GM18499 (cell line): ENCODE measurements around the gene EFCAB8.
"Not testable (repeated sequence)": the region's sequence is repeated elsewhere in the genome, so short reads cannot be mapped to it uniquely, and the experiment has no call there.

Source experiments
- ATAC-seq: cut with Tn5 transposase; IDR thresholded peaks from one replicate; pipeline ENCODE4 v1.9.1; 2021; ENCODE audit warnings: moderate number of reproducible peaks; ENCODE audit not compliant: insufficient read depth, unreplicated experiment

EFCAB8 gene

GRCh38 chr20:32967961-32968457, 109.3 kb downstream of the EFCAB8 start:
- ATAC-seq = no peak

GRCh38 chr20:32968478-32969241, 109.9 kb downstream of the EFCAB8 start:
- no peak for ATAC-seq

GRCh38 chr20:32969356-32970114, 110.8 kb downstream of the EFCAB8 start:
- no peak for ATAC-seq

- no peak for ATAC-seq
These were observed 111.6 kb downstream of the EFCAB8 start for GRCh38 chr20:32970115-32970972.

GRCh38 chr20:32970973-32971300, 112.2 kb downstream of the EFCAB8 start:
- no peak for ATAC-seq

- ATAC-seq = no peak
These were observed 113.0 kb downstream of the EFCAB8 start for GRCh38 chr20:32971703-32972161.

GRCh38 chr20:32972181-32973076, 113.7 kb downstream of the EFCAB8 start:
- ATAC-seq = no peak

GRCh38 chr20:32973077-32973717, 114.5 kb downstream of the EFCAB8 start:
- ATAC-seq = no peak

GRCh38 chr20:32974204-32975064, 115.7 kb downstream of the EFCAB8 start:
- not testable (repeated sequence) for ATAC-seq

- not testable (repeated sequence) for ATAC-seq
These were observed 116.4 kb downstream of the EFCAB8 start for GRCh38 chr20:32975121-32975520.

GRCh38 chr20:32975698-32976674, 117.3 kb downstream of the EFCAB8 start:
- no peak for ATAC-seq

- ATAC-seq = no peak
These were observed 118.0 kb downstream of the EFCAB8 start for GRCh38 chr20:32976746-32977145.

GRCh38 chr20:32977281-32978008, 118.7 kb downstream of the EFCAB8 start:
- no peak for ATAC-seq

GRCh38 chr20:32978009-32978335, 119.2 kb downstream of the EFCAB8 start:
- ATAC-seq = no peak

- ATAC-seq = no peak
These were observed 120.7 kb downstream of the EFCAB8 start for GRCh38 chr20:32979201-32979998.
